ENCODE measurements around the gene THBS4. TPM values are rescaled to one million over a fixed set of nuclear protein-coding genes. Genes with fewer than 3 reads are reported as not detected.

THBS4 gene
- total RNA-seq, 1 donor from 2014 or later: 6.1 TPM

GRCh38 chr5:80116000-80116399 lies 80.9 kb downstream of the THBS4 start:
- Mint-ChIP-seq H3K36me3 (ENCODE audit: insufficient read depth) (peaks cover 24% of the 10 kb centered on the region), H3K9me3 (ENCODE audit: low read depth) (peaks cover 12% of the 10 kb centered on the region), H3K27me3 (no peaks in the 10 kb centered on the region), H3K4me3 (ENCODE audit: low read depth) (no peak overlapping the region), H3K4me1 (ENCODE audit: low read depth) (peaks cover 36% of the 10 kb centered on the region), H3K27ac (peak overlapping the region; percentile 80)
- no peak for TF ChIP-seq CTCF (IDR thresholded peaks at IDR 0.05; ENCODE audit: unreplicated experiment)
- no peak for DNase-seq (ENCODE audit: low spot score, unreplicated experiment)

- H3K4me1 Mint-ChIP-seq (ENCODE audit: low read depth): peaks cover 32% of the 10 kb centered on the region
- peaks cover 12% of the 10 kb centered on the region for H3K9me3 Mint-ChIP-seq (ENCODE audit: low read depth)
- no peak overlapping the region for H3K4me3 Mint-ChIP-seq (ENCODE audit: low read depth)
- no peak for TF ChIP-seq CTCF (IDR thresholded peaks at IDR 0.05; ENCODE audit: unreplicated experiment)
- H3K27ac Mint-ChIP-seq: peak overlapping the region; percentile 80
- no peak for DNase-seq (ENCODE audit: low spot score, unreplicated experiment)
- peaks cover 24% of the 10 kb centered on the region for H3K36me3 Mint-ChIP-seq (ENCODE audit: insufficient read depth)
- no peaks in the 10 kb centered on the region for H3K27me3 Mint-ChIP-seq
These were observed 81.3 kb downstream of the THBS4 start for GRCh38 chr5:80116465-80116864.

GRCh38 chr5:80117446-80117845 lies 82.3 kb downstream of the THBS4 start:
- H3K4me1 Mint-ChIP-seq (ENCODE audit: low read depth): peaks cover 22% of the 10 kb centered on the region
- no peak overlapping the region for H3K4me3 Mint-ChIP-seq (ENCODE audit: low read depth)
- H3K27me3 Mint-ChIP-seq: no peaks in the 10 kb centered on the region
- no peak for TF ChIP-seq CTCF (IDR thresholded peaks at IDR 0.05; ENCODE audit: unreplicated experiment)
- H3K36me3 Mint-ChIP-seq (ENCODE audit: insufficient read depth): peaks cover 24% of the 10 kb centered on the region
- peaks cover 12% of the 10 kb centered on the region for H3K9me3 Mint-ChIP-seq (ENCODE audit: low read depth)
- no peak for DNase-seq (ENCODE audit: low spot score, unreplicated experiment)
- no peak overlapping the region for H3K27ac Mint-ChIP-seq

- H3K9me3 Mint-ChIP-seq (ENCODE audit: low read depth): peaks cover 3% of the 10 kb centered on the region
- no peak for TF ChIP-seq CTCF (IDR thresholded peaks at IDR 0.05; ENCODE audit: unreplicated experiment)
These were observed 84.2 kb downstream of the THBS4 start for GRCh38 chr5:80119372-80119771.

GRCh38 chr5:80122579-80122978 lies 87.4 kb downstream of the THBS4 start:
- TF ChIP-seq CTCF (IDR thresholded peaks at IDR 0.05; ENCODE audit: unreplicated experiment): no peak
- Mint-ChIP-seq H3K27ac (no peak overlapping the region), H3K9me3 (ENCODE audit: low read depth) (peaks cover 8% of the 10 kb centered on the region), H3K4me3 (ENCODE audit: low read depth) (no peak overlapping the region), H3K36me3 (ENCODE audit: insufficient read depth) (peaks cover 20% of the 10 kb centered on the region), H3K27me3 (no peaks in the 10 kb centered on the region), H3K4me1 (ENCODE audit: low read depth) (no peaks in the 10 kb centered on the region)
- no peak for DNase-seq (ENCODE audit: low spot score, unreplicated experiment)

More at GRCh38 chr5:80119372-80119771, 84.2 kb downstream of the THBS4 start:
- Mint-ChIP-seq H3K27me3 (no peaks in the 10 kb centered on the region), H3K4me3 (ENCODE audit: low read depth) (no peak overlapping the region), H3K27ac (no peak overlapping the region), H3K36me3 (ENCODE audit: insufficient read depth) (peaks cover 17% of the 10 kb centered on the region), H3K4me1 (ENCODE audit: low read depth) (peaks cover 13% of the 10 kb centered on the region)
- no peak for DNase-seq (ENCODE audit: low spot score, unreplicated experiment)

Data from progenitor cell of endocrine pancreas (in vitro differentiated cells).